Measurements from ENCODE around the gene PIWIL1.

DNA sequence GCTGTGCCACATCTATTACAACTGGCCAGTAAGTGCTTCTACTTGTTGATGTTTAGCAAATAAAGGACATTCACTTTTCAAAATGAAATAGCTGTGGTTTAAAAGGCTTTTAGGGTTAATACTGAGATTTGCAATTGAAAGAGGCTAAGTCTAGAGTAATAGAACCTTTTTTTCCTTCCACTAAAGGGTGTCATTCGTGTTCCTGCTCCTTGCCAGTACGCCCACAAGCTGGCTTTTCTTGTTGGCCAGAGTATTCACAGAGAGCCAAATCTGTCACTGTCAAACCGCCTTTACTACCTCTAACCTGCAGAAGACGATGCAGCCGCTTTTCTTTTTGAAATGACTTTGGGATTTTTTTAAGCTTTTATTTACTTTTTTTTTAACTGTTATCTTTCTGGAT lies 33.6 kb downstream of the PIWIL1 start:
- TF ChIP-seq, protein P1, sequence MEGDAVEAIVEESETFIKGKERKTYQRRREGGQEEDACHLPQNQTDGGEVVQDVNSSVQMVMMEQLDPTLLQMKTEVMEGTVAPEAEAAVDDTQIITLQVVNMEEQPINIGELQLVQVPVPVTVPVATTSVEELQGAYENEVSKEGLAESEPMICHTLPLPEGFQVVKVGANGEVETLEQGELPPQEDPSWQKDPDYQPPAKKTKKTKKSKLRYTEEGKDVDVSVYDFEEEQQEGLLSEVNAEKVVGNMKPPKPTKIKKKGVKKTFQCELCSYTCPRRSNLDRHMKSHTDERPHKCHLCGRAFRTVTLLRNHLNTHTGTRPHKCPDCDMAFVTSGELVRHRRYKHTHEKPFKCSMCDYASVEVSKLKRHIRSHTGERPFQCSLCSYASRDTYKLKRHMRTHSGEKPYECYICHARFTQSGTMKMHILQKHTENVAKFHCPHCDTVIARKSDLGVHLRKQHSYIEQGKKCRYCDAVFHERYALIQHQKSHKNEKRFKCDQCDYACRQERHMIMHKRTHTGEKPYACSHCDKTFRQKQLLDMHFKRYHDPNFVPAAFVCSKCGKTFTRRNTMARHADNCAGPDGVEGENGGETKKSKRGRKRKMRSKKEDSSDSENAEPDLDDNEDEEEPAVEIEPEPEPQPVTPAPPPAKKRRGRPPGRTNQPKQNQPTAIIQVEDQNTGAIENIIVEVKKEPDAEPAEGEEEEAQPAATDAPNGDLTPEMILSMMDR (IDR thresholded peaks at IDR 0.05; ENCODE audit: low read depth, low read length), result no peak
- TF ChIP-seq, protein P2, sequence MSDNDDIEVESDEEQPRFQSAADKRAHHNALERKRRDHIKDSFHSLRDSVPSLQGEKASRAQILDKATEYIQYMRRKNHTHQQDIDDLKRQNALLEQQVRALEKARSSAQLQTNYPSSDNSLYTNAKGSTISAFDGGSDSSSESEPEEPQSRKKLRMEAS (IDR thresholded peaks at IDR 0.05; ENCODE audit: low read depth, low read length), result no peak
- no peak for TF ChIP-seq POLR2A (IDR thresholded peaks at IDR 0.05; ENCODE audit: extremely low read depth, insufficient read length)

Data from NB4 (cell line).